ENCODE data around the gene EVX2. TPM values are rescaled to one million over a fixed set of nuclear protein-coding genes. Genes with fewer than 3 reads are reported as not detected.

Gene EVX2
- total RNA-seq, 3 donors from 2014 or later (not counting 1 experiment from before 2014, with no cell fraction given): not detected

DNA sequence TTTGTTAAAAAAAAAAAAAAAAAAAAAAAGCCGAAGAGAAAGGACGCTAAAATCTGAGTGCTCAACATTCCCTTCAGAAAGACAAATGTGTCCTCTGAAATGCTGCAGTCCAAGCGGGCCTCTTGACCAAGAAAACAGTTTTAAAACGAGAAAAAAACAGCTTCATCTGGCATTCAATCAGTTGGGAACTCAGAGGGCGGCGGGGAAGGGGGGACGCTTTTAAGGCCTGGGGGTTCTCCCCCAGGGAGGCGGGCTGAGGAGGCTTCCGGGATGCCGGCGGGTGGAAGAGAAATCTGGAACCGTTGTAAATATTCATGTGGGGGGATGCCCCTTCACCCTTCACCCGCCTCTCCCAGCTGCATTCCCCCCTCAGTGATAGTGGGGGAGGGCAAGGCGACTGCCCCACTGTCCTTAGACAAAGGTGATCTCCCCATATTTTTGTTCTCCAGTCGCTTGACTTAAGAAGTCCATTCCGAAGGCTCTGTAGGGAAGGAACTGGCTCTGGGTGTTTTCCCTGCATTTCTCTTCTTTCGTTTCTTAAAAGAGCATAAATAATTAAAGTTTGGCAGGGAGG lies 20.1 kb upstream of the EVX2 start:
- TF ChIP-seq, protein P1, sequence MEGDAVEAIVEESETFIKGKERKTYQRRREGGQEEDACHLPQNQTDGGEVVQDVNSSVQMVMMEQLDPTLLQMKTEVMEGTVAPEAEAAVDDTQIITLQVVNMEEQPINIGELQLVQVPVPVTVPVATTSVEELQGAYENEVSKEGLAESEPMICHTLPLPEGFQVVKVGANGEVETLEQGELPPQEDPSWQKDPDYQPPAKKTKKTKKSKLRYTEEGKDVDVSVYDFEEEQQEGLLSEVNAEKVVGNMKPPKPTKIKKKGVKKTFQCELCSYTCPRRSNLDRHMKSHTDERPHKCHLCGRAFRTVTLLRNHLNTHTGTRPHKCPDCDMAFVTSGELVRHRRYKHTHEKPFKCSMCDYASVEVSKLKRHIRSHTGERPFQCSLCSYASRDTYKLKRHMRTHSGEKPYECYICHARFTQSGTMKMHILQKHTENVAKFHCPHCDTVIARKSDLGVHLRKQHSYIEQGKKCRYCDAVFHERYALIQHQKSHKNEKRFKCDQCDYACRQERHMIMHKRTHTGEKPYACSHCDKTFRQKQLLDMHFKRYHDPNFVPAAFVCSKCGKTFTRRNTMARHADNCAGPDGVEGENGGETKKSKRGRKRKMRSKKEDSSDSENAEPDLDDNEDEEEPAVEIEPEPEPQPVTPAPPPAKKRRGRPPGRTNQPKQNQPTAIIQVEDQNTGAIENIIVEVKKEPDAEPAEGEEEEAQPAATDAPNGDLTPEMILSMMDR (IDR thresholded peaks at IDR 0.05): no peak
- no peak overlapping the region for H3K27ac Mint-ChIP-seq

GRCh38 chr2:176103194-176103593 lies 19.4 kb upstream of the EVX2 start:
- no peaks in the 10 kb centered on the region for H3K36me3 ChIP-seq (ENCODE audit: control insufficient read depth, insufficient read depth, low read length)
- peaks cover 78% of the 10 kb centered on the region for H3K27me3 ChIP-seq (ENCODE audit: control insufficient read depth, insufficient read depth, low read length)
- H3K4me3 ChIP-seq (ENCODE audit: low read length): no peak overlapping the region
- H3K9me3 Mint-ChIP-seq: no peaks in the 10 kb centered on the region
- no peak overlapping the region for H3K27ac Mint-ChIP-seq
- no peaks in the 10 kb centered on the region for H3K36me3 Mint-ChIP-seq
- H3K9me3 ChIP-seq (ENCODE audit: control insufficient read depth, insufficient read depth, low read length): peaks cover 4% of the 10 kb centered on the region
- 27% methylated on average over 4 of the region's 7 CpGs for WGBS (ENCODE audit: insufficient coverage)
- H3K27ac ChIP-seq (ENCODE audit: low read length): no peak overlapping the region
- peaks cover 0 to 22% of the 10 kb centered on the region in 2 donors for H3K4me1 Mint-ChIP-seq
- intact Hi-C loops (cut with micrococcal nuclease): no loop called here
- ATAC-seq: no peak
- DNase-seq: no peak
- H3K27me3 Mint-ChIP-seq (ENCODE audit: low read depth in 2 of 2): peaks cover 65 to 75% of the 10 kb centered on the region in 2 donors
- TF ChIP-seq, protein P1 (IDR thresholded peaks at IDR 0.05): no peak
- no peak overlapping the region for H3K4me3 Mint-ChIP-seq
- peaks cover 3% of the 10 kb centered on the region for H3K4me1 ChIP-seq (ENCODE audit: control insufficient read depth, insufficient read depth, low read length)

More for the DNA sequence above, 20.1 kb upstream of the EVX2 start:
- H3K9me3 Mint-ChIP-seq: no peaks in the 10 kb centered on the region
- H3K27me3 ChIP-seq (ENCODE audit: control insufficient read depth, insufficient read depth, low read length): peaks cover 73% of the 10 kb centered on the region
- H3K27me3 Mint-ChIP-seq (ENCODE audit: low read depth in 2 of 2): peaks cover 68 to 73% of the 10 kb centered on the region in 2 donors
- H3K4me1 ChIP-seq (ENCODE audit: control insufficient read depth, insufficient read depth, low read length): peaks cover 3% of the 10 kb centered on the region
- intact Hi-C loops (cut with micrococcal nuclease): no loop called here
- WGBS (ENCODE audit: insufficient coverage): 9% methylated on average over 10 of the region's 17 CpGs
- H3K9me3 ChIP-seq (ENCODE audit: control insufficient read depth, insufficient read depth, low read length): peaks cover 4% of the 10 kb centered on the region
- H3K4me1 Mint-ChIP-seq: peaks cover 0 to 25% of the 10 kb centered on the region in 2 donors
- no peak overlapping the region for H3K4me3 Mint-ChIP-seq
- H3K4me3 ChIP-seq (ENCODE audit: low read length): no peak overlapping the region
- no peaks in the 10 kb centered on the region for H3K36me3 Mint-ChIP-seq
- no peaks in the 10 kb centered on the region for H3K36me3 ChIP-seq (ENCODE audit: control insufficient read depth, insufficient read depth, low read length)
- DNase-seq (no peak), ATAC-seq (no peak)
- no peak overlapping the region for H3K27ac ChIP-seq (ENCODE audit: low read length)

DNA sequence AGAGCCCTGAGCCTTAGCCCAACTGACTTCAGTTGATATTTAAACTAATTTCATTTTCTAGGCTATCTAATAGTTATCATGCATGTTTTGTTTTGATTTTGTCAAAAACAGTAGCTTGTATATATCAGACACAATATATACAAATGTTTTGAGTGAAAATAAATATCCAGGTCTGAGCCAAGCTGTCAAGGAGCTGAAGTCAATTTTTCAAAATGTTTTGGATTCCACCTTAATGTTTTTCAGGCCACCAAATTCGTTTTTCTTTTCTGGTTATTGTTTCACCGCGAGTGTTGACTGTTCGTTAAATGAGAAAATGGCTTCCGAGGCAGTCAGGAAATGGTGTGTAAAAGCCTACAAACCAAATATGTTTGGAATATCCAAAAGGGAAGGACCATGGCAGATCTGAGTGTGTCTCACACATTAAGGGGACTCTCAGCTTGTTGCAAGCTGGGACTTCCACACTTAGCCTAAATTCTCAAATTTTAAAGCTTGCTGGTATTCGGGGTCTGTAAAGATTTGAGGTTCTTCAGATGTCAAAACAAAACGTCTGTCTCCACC lies 18.6 kb upstream of the EVX2 start:
- Histone ChIP-seq H3K27ac (ENCODE audit: low read length) (no peak overlapping the region), H3K36me3 (ENCODE audit: control insufficient read depth, insufficient read depth, low read length) (no peaks in the 10 kb centered on the region), H3K27me3 (ENCODE audit: control insufficient read depth, insufficient read depth, low read length) (peaks cover 86% of the 10 kb centered on the region), H3K9me3 (ENCODE audit: control insufficient read depth, insufficient read depth, low read length) (peaks cover 4% of the 10 kb centered on the region), H3K4me3 (ENCODE audit: low read length) (no peak overlapping the region), H3K4me1 (ENCODE audit: control insufficient read depth, insufficient read depth, low read length) (peaks cover 10% of the 10 kb centered on the region)
- peaks cover 7 to 29% of the 10 kb centered on the region in 2 donors for H3K4me1 Mint-ChIP-seq
- H3K36me3 Mint-ChIP-seq: no peaks in the 10 kb centered on the region
- intact Hi-C loops (cut with micrococcal nuclease): no loop called here
- H3K4me3 Mint-ChIP-seq: no peak overlapping the region
- peaks cover 73 to 83% of the 10 kb centered on the region in 2 donors for H3K27me3 Mint-ChIP-seq (ENCODE audit: low read depth in 2 of 2)
- 10% methylated on average over 7 of the region's 7 CpGs for WGBS (ENCODE audit: insufficient coverage)
- ATAC-seq: no peak
- no peak overlapping the region for H3K27ac Mint-ChIP-seq
- H3K9me3 Mint-ChIP-seq: no peaks in the 10 kb centered on the region
- TF ChIP-seq, protein P1 (IDR thresholded peaks at IDR 0.05): no peak
- DNase-seq: no peak
